HUES6 (cell line): ENCODE data around the gene MIA2.
"Not testable (repeated sequence)": the region's sequence is repeated elsewhere in the genome, so short reads cannot be mapped to it uniquely, and the experiment has no call there.

Source experiments
- H3K27ac ChIP-seq: 2 replicates; pipeline ENCODE4 v1.7.0; 2013; ENCODE audit warnings: low read depth, mild to moderate bottlenecking, low read length, inconsistent platforms
- H3K27me3 ChIP-seq: 2 replicates; pipeline ENCODE4 v1.6.1; 2013; ENCODE audit warnings: low read length; ENCODE audit not compliant: control insufficient read depth, insufficient read depth
- H3K36me3 ChIP-seq: 2 replicates; pipeline ENCODE4 v1.6.1; 2013; ENCODE audit warnings: low read length; ENCODE audit not compliant: control insufficient read depth, insufficient read depth
- H3K4me1 ChIP-seq: 2 replicates; pipeline ENCODE4 v1.6.1; 2013; ENCODE audit warnings: low read length; ENCODE audit not compliant: control insufficient read depth, insufficient read depth
- H3K4me3 ChIP-seq: 2 replicates; pipeline ENCODE4 v1.5.1; 2013; ENCODE audit warnings: low read depth, low read length
- H3K9ac ChIP-seq: one replicate; pipeline ENCODE4 v1.6.1; 2013; ENCODE audit warnings: mild to moderate bottlenecking, low read length
- H3K9me3 ChIP-seq: 2 replicates; pipeline ENCODE4 v1.6.1; 2013; ENCODE audit warnings: low read depth, low read length; ENCODE audit not compliant: control insufficient read depth, insufficient read depth

The MIA2 gene

DNA sequence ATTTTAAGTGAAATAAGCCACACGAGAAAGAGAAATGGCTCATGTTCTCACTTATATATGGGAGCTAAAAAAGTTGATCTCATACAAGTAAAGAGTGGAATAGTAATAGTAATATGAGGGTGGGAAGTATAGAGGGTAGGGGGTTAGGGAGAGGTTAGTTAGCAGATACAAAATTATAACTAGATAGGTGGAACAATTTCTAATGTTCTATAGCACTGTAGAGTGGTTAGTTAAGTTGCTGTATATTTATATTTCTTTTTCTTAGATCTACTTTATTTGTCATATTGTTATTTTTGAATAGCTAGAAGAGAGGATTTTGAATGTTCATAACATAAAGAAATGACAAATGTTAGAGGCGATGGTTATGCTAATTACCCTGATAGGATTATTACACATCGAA lies 74.1 kb downstream of the MIA2 start:
- Histone ChIP-seq H3K4me1 (no peaks in the 10 kb centered on the region), H3K36me3 (no peaks in the 10 kb centered on the region), H3K27ac (no peak overlapping the region), H3K4me3 (no peak overlapping the region), H3K9ac (no peak overlapping the region), H3K9me3 (no peaks in the 10 kb centered on the region), H3K27me3 (no peaks in the 10 kb centered on the region)

DNA sequence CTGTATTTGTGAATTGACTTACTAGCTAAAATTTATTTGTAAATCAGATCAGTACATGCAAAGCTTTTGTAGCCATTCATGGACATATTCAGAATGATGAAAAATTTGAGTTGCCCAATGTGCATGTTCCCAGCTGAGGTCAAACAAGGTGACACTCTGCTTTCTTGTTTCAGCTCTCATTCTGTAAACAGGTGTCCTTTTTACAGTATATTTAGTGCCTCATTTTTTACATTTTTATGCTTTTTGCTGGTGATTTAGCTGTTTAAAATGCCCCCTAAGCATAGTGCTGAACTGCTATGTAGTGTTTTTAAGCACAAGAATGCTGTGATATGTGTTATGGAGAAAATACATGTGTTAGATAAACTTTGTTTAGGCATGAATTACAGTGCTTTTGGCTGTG lies 76.3 kb downstream of the MIA2 start:
- Histone ChIP-seq H3K36me3 (no peaks in the 10 kb centered on the region), H3K9ac (no peak overlapping the region), H3K4me1 (no peaks in the 10 kb centered on the region), H3K9me3 (no peaks in the 10 kb centered on the region), H3K27me3 (no peaks in the 10 kb centered on the region), H3K27ac (no peak overlapping the region), H3K4me3 (no peak overlapping the region)

DNA sequence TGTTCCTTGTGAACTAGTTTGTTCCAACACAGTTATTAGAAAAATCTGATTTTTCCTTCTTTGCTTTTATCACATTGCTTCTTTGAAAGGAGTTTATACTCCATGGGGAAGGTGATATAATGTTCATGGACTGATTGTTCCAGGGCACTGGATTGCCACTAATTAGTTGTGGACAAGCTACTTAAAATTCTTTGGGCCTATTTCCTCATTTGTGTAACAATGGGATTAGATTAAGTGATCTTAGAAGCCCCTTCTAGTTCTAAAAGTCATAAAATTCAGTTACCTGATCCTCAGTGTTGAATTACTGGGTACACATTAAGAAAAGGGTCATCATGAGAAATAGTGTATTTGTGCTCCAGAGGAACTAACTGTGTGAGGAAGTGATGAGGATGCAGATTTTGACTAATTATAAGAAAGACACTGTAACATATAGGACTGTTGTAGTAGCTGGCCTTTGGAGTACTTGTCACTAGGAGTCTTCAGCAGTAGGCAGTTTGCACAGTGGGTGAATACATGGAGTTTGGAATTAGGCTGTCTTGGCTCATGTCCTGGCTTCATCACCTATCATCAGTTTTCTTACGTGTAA lies 82.2 kb downstream of the MIA2 start:
- Histone ChIP-seq H3K27me3 (no peaks in the 10 kb centered on the region), H3K27ac (no peak overlapping the region), H3K4me1 (no peaks in the 10 kb centered on the region)

DNA sequence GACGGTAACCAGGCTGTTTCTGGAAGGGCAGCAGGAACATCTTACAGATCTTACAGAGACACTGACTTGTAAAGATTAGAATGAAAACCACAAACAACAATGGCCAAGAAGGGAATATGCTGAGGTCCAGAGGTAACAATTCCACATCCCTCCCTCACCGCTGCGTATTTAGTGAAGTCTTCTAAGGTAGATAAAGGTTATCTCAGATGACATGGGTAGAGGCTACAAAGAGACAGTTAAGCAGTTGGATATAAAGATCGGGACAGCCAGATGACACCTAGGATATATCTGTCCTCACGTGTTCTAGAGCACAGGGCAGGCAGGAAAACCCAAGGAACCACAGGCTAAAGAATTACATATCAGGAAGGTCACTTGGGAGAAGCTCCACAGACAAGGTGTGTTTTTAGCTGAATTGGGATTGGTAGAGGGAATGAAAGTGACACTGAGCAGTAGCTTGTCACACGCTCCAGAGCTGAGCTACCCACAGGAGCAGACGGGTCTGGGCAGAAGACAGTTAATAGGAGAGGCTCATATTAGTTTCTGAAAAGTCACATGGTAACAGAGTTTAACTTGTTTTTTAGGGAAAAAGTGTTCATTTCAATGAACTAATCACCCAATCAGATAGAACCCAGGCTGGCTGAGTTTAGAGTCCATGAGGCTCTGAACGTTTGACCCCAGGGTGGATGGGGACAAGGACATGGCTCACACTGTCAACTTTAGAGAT lies 83.3 kb downstream of the MIA2 start:
- no peaks in the 10 kb centered on the region for H3K4me1 ChIP-seq
- H3K9me3 ChIP-seq = no peaks in the 10 kb centered on the region
- no peak overlapping the region for H3K9ac ChIP-seq
- peaks cover 5% of the 10 kb centered on the region; the same call in 1 of the 2 replicates for H3K36me3 ChIP-seq
- no peak overlapping the region for H3K4me3 ChIP-seq
- H3K27ac ChIP-seq = no peak overlapping the region
- H3K27me3 ChIP-seq = no peaks in the 10 kb centered on the region

More for the DNA sequence above, 82.2 kb downstream of the MIA2 start:
- Histone ChIP-seq H3K4me3 (no peak overlapping the region), H3K9ac (no peak overlapping the region), H3K36me3 (peaks cover 5% of the 10 kb centered on the region; the same call in 1 of the 2 replicates), H3K9me3 (no peaks in the 10 kb centered on the region)

DNA sequence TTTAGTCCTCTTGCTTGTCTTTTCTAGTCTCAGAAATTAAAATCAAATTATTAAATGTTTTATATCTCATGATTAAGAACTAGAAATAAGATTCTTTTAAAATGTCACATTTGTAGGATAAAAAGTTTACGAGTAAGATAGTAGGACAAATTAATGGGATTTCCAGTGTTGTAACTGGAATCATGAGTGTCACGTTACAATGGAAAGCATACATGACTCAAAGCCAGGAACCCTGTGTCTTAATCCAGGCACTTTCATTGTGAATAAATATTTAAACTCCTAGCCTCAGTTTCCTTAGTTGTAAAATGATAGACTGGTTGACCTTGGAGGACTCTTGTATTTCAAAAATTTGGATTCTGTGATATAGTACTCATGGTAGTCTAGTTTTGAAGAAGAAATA lies 84.9 kb downstream of the MIA2 start:
- Histone ChIP-seq H3K4me3 (no peak overlapping the region), H3K27ac (no peak overlapping the region), H3K4me1 (no peaks in the 10 kb centered on the region), H3K36me3 (peaks cover 5% of the 10 kb centered on the region; the same call in 1 of the 2 replicates), H3K27me3 (no peaks in the 10 kb centered on the region), H3K9ac (no peak overlapping the region), H3K9me3 (no peaks in the 10 kb centered on the region)

DNA sequence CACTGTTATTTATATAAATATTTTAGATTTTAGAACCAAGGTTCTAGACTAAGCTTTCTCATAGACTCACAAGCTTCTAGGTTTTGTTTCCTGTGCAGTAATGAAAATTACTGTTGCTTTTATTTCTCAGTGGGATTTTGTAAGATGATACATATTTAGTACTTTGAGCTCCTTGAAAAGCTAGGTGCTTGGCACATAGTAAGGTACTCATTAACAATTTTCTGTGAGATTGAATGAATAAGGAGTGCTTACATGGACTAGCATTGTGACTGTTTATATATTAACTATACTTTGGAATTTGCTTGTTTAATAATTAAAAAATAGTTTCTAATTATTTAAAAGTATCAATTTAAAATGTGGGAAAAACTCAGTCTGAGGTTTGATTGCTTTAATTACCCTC lies 85.7 kb downstream of the MIA2 start:
- no peak overlapping the region for H3K4me3 ChIP-seq
- H3K4me1 ChIP-seq = no peaks in the 10 kb centered on the region
- H3K9ac ChIP-seq = no peak overlapping the region
- no peaks in the 10 kb centered on the region for H3K27me3 ChIP-seq
- H3K36me3 ChIP-seq = peaks cover 5% of the 10 kb centered on the region; the same call in 1 of the 2 replicates
- no peaks in the 10 kb centered on the region for H3K9me3 ChIP-seq
- H3K27ac ChIP-seq = no peak overlapping the region

DNA sequence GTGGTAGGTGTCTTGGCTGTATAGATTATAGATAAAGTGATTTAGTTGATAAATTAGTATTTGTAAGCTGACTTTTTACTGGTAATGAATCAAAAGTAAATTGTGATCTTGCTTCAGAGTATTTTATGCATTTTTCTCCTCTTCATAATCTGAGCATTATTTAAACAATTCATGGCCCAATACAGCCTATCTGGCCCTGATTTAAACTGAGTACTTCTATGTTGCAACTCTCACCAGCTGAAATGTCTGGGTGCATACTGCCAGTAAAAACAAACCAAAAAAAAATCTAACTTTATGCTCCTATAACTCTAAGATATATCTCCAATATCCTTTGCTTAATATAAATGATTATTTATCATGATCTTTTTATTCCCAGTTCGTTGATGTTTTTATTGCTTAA lies 86.6 kb downstream of the MIA2 start:
- no peaks in the 10 kb centered on the region for H3K27me3 ChIP-seq
- H3K4me1 ChIP-seq = no peaks in the 10 kb centered on the region
- H3K9ac ChIP-seq = no peak overlapping the region
- H3K27ac ChIP-seq = no peak overlapping the region
- H3K36me3 ChIP-seq = peaks cover 5% of the 10 kb centered on the region; the same call in 1 of the 2 replicates
- H3K9me3 ChIP-seq = no peaks in the 10 kb centered on the region
- no peak overlapping the region for H3K4me3 ChIP-seq

DNA sequence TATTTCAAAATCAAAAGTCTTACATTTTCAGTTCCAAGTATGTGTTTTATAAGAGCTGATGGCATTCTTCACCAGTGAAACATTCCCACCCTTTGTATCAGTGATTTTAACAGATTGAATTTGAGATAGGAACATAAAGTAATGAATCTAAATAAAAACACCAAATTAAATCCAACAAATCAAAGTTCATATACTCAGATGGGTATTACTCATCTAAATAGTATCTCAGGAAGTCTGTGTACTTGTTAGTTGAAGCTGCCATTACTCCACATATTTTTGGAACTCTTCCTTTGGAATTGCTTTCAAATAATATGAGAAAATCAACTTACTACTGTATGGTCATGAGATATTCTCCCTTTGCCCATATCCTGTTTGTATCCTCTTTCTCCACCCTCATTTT lies 89.1 kb downstream of the MIA2 start:
- no peaks in the 10 kb centered on the region for H3K9me3 ChIP-seq
- no peak overlapping the region for H3K9ac ChIP-seq
- no peaks in the 10 kb centered on the region for H3K27me3 ChIP-seq
- H3K4me1 ChIP-seq = no peaks in the 10 kb centered on the region
- H3K27ac ChIP-seq = no peak overlapping the region
- 0 out of 2 replicates have a peak, but pooled peaks cover 2% of the 10 kb centered on the region for H3K36me3 ChIP-seq
- no peak overlapping the region for H3K4me3 ChIP-seq

DNA sequence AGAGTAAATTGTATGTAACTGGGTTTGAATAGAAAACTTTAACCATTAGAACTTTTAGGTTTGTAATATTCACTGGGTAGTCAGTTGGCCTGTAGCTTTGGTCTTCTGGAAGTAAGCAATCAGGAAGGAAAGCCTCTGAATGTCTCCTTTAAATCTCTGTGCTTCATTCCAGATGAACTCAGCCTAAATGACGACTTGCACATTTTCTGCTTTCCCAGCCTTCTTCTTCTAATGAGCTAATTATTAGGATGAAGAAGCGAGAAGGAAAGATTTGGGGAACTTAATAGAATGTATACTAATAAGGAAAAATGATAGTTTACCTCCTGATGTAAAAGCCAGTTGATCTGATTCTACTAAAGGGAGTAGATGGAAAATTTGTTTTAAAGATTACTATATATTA lies 90.4 kb downstream of the MIA2 start:
- H3K9me3 ChIP-seq = no peaks in the 10 kb centered on the region
- H3K27me3 ChIP-seq = no peaks in the 10 kb centered on the region
- no peaks in the 10 kb centered on the region for H3K4me1 ChIP-seq
- H3K36me3 ChIP-seq = 0 out of 2 replicates have a peak, but pooled peaks cover 4% of the 10 kb centered on the region
- no peak overlapping the region for H3K9ac ChIP-seq
- no peak overlapping the region for H3K4me3 ChIP-seq
- H3K27ac ChIP-seq = no peak overlapping the region

DNA sequence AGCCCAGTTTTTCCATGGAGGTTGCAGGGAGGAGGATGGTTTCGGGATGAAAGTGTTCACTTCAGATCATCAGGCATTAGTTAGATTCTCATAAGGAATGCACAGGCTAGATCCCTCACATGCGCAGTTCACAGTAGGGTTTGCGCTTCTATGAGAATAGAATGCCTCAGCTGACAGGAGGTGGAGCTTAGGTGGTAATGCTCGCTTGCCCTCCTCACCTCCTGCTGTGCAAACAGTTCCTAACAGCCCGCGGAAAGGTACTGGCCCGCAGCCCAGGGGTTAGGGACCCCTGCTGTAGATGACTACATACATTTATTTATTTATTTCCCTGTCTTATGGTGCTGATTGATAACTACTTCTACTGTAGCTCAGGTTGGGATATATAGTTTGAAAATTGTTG lies 105.3 kb downstream of the MIA2 start:
- Histone ChIP-seq H3K9ac (no peak overlapping the region), H3K27ac (no peak overlapping the region), H3K4me3 (no peak overlapping the region), H3K36me3 (no peaks in the 10 kb centered on the region), H3K4me1 (peaks cover 7% of the 10 kb centered on the region; the same call in 1 of the 2 replicates), H3K27me3 (peaks cover 8% of the 10 kb centered on the region; the same call in 1 of the 2 replicates), H3K9me3 (no peaks in the 10 kb centered on the region)

DNA sequence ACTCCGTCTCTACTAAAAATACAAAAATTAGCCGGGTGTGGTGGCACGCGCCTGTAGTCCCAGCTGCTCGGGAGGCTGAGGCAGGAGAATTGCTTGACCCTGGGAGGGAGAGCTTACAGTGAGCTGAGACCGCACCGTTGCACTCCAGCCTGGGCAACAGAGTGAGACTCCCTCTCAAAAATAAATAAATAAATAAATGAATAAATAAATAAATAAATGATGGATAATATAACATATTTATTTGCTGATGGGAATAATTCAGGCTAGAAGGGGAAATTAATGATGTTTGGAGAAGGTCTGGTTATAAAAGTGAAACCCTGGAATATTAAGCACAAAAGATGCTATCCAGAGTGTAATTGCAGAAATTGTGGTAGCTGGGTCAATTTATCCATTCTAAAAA lies 107.4 kb downstream of the MIA2 start:
- H3K36me3 ChIP-seq, H3K27ac ChIP-seq, H3K4me1 ChIP-seq, H3K9me3 ChIP-seq, H3K27me3 ChIP-seq, H3K9ac ChIP-seq, H3K4me3 ChIP-seq: not testable (repeated sequence)
